ENCODE measurements around the gene ADAMTSL1. TPM values are rescaled to one million over a fixed set of nuclear protein-coding genes. Genes with fewer than 3 reads are reported as not detected.

Gene ADAMTSL1
- total and polyA plus RNA-seq, 2 of the 13 experiments (the other 11 are each of a cell fraction or from before 2014, with no cell fraction given): not detected

DNA sequence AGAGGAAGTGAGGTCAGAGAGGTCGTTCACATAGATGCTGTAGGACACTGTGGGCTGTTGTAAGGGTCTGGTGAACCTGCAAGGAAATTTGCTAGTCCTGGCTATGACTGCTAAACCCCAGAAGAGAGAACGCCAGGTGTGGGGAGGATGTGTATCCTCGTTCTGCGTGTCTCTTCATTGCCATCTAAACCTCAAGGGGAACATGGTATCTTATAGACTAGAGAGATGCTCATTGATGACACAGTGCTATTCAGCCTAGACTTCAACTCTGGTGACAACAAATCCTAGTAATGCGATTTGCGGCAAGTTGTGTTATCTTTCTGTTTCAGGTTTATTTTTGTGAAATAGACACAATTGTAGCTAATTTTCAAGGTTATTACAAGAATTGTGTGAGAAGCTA, 140.2 kb downstream of the ADAMTSL1 start:
- Histone ChIP-seq H3K4me3 (replicated peaks in 1 of 3; ENCODE audit: insufficient read depth in 1 of 3, low read depth in 2 of 3, low read length in 3 of 3) (no peak overlapping the region), H3K36me3 (replicated peaks in 1 of 2; ENCODE audit: control insufficient read depth in 1 of 2, insufficient read depth in 2 of 2, low read length in 2 of 2) (no peaks in the 10 kb centered on the region), H3K9me3 (ENCODE audit: low read length) (no peaks in the 10 kb centered on the region), H3K4me1 (ENCODE audit: insufficient read depth, low read length) (no peaks in the 10 kb centered on the region), H3K27ac (ENCODE audit: extremely low read length, insufficient read depth, low read length) (no peak overlapping the region), H2AFZ (ENCODE audit: low read length) (no peak overlapping the region), H3K79me2 (ENCODE audit: insufficient read depth, low read length) (no peaks in the 10 kb centered on the region), H4K20me1 (ENCODE audit: insufficient read depth, low read length) (no peaks in the 10 kb centered on the region), H3K4me2 (ENCODE audit: low read depth, low read length) (no peak overlapping the region), H3K27me3 (ENCODE audit: control insufficient read depth in 1 of 2, insufficient read depth in 2 of 2, low read length in 2 of 2) (no peaks in the 10 kb centered on the region), H3K9ac (ENCODE audit: insufficient read depth, low read depth, low read length) (no peak overlapping the region)
- ChIA-PET POLR2A (no interaction called here), CTCF (ENCODE audit: low intra/inter-chr PET ratio, low total read pairs) (no interaction called here)
- ATAC-seq: no peak
- in situ Hi-C loops (cut with HindIII; ENCODE audit: extremely low pct_ligation_motif_present, low pct_unique_long_range_greater_than_20kb) (loop anchor here (10.0 kb wide), 1 partner anchor 59 kb away; no protein-coding TSS in a partner anchor), intact Hi-C loops (cut with micrococcal nuclease; ENCODE audit: unreplicated experiment) (no loop called here)
- 48% methylated on average over 5 of the region's 6 CpGs for WGBS (ENCODE audit: low lambda C conversion rate)
- TF ChIP-seq ETV5 (CRISPR knock-in tag; IDR thresholded peaks at IDR 0.05; ENCODE audit: borderline replicate concordance) (no peak), LCORL (IDR thresholded peaks at IDR 0.05) (no peak), LCORL (CRISPR knock-in tag; IDR thresholded peaks at IDR 0.05) (no peak), ZNF572 (CRISPR knock-in tag; IDR thresholded peaks at IDR 0.05) (no peak), ZNF468 (CRISPR knock-in tag; IDR thresholded peaks at IDR 0.05) (no peak), ARNT (IDR thresholded peaks at IDR 0.05) (no peak), NFKBIZ (CRISPR knock-in tag; IDR thresholded peaks at IDR 0.05) (no peak), U2AF2 (IDR thresholded peaks at IDR 0.05; ENCODE audit: low read depth, low read length) (no peak), ZNF292 (CRISPR knock-in tag; IDR thresholded peaks at IDR 0.05; ENCODE audit: borderline replicate concordance, low read depth) (no peak), SP1 (IDR thresholded peaks at IDR 0.05) (no peak), SP1 (CRISPR knock-in tag; IDR thresholded peaks at IDR 0.05) (no peak), PAWR (CRISPR knock-in tag; IDR thresholded peaks at IDR 0.05; ENCODE audit: borderline replicate concordance) (no peak), PTBP1 (IDR thresholded peaks at IDR 0.05; ENCODE audit: low read depth, low read length, poor library complexity, severe bottlenecking) (no peak), RORA (CRISPR knock-in tag; IDR thresholded peaks at IDR 0.05) (no peak), ZNF850 (CRISPR knock-in tag; conservative IDR thresholded peaks at IDR 0.05) (no peak), NCOA2 (CRISPR knock-in tag; IDR thresholded peaks at IDR 0.05) (no peak), GZF1 (CRISPR knock-in tag; IDR thresholded peaks at IDR 0.05) (no peak), FOXA3 (CRISPR knock-in tag; IDR thresholded peaks at IDR 0.05) (no peak)
- TF ChIP-seq, protein P1, sequence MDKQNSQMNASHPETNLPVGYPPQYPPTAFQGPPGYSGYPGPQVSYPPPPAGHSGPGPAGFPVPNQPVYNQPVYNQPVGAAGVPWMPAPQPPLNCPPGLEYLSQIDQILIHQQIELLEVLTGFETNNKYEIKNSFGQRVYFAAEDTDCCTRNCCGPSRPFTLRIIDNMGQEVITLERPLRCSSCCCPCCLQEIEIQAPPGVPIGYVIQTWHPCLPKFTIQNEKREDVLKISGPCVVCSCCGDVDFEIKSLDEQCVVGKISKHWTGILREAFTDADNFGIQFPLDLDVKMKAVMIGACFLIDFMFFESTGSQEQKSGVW (CRISPR knock-in tag; IDR thresholded peaks at IDR 0.05; ENCODE audit: borderline replicate concordance): no peak
- TF ChIP-seq, protein P2, sequence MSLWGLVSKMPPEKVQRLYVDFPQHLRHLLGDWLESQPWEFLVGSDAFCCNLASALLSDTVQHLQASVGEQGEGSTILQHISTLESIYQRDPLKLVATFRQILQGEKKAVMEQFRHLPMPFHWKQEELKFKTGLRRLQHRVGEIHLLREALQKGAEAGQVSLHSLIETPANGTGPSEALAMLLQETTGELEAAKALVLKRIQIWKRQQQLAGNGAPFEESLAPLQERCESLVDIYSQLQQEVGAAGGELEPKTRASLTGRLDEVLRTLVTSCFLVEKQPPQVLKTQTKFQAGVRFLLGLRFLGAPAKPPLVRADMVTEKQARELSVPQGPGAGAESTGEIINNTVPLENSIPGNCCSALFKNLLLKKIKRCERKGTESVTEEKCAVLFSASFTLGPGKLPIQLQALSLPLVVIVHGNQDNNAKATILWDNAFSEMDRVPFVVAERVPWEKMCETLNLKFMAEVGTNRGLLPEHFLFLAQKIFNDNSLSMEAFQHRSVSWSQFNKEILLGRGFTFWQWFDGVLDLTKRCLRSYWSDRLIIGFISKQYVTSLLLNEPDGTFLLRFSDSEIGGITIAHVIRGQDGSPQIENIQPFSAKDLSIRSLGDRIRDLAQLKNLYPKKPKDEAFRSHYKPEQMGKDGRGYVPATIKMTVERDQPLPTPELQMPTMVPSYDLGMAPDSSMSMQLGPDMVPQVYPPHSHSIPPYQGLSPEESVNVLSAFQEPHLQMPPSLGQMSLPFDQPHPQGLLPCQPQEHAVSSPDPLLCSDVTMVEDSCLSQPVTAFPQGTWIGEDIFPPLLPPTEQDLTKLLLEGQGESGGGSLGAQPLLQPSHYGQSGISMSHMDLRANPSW (CRISPR knock-in tag; IDR thresholded peaks at IDR 0.05; ENCODE audit: borderline replicate concordance): no peak
- FAIRE-seq: no peak
- BruUV-seq (replicated peaks): no TSS peak
- DNase-seq (ENCODE audit: low spot score): no peak

Measured in HepG2 (cell line).